Measurements from ENCODE around the gene SECISBP2.

DNA sequence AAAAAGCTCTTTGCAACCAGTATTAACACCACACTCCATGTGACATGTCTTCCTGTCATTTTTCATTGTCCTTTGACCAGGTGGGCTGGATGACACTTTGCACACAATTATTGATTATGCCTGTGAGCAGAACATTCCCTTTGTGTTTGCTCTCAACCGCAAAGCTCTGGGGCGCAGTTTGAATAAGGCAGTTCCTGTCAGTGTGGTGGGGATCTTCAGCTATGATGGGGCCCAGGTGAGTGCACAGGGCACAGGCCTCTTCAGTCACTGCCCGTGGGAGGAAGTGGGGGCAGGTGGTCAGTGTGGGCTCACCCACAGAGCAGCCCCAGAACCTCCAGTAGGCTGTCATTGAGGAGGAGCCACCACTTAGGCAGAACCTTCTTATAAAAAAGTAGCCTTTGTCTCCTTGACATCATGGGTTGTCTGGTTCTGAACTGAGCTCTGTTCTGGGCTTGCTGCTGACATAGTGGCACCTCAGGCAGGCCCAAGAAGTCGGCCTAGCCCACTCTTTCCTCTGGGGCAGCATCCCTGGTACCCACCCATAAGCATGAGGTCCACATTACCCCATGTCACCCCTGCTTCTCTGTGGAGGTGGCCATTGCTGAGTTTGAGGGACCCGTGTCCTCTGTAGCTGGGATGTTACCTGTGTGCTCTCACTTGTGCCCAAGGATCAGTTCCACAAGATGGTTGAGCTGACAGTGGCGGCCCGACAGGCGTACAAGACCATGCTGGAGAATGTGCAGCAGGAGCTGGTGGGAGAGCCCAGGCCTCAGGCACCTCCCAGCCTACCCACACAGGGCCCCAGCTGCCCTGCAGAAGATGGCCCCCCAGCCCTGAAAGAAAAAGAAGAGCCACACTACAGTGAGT lies 39.3 kb downstream of the SECISBP2 start:
- TF ChIP-seq, protein P1, sequence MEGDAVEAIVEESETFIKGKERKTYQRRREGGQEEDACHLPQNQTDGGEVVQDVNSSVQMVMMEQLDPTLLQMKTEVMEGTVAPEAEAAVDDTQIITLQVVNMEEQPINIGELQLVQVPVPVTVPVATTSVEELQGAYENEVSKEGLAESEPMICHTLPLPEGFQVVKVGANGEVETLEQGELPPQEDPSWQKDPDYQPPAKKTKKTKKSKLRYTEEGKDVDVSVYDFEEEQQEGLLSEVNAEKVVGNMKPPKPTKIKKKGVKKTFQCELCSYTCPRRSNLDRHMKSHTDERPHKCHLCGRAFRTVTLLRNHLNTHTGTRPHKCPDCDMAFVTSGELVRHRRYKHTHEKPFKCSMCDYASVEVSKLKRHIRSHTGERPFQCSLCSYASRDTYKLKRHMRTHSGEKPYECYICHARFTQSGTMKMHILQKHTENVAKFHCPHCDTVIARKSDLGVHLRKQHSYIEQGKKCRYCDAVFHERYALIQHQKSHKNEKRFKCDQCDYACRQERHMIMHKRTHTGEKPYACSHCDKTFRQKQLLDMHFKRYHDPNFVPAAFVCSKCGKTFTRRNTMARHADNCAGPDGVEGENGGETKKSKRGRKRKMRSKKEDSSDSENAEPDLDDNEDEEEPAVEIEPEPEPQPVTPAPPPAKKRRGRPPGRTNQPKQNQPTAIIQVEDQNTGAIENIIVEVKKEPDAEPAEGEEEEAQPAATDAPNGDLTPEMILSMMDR (IDR thresholded peaks at IDR 0.05; ENCODE audit: low read depth, low read length, missing input control) = no peak
- TF ChIP-seq MAX (IDR thresholded peaks at IDR 0.05) = peak; percentile 65
- peak in 1 of 2 donors; percentile 46 for TF ChIP-seq RAD21 (IDR thresholded peaks at IDR 0.05)
- no peak for TF ChIP-seq GABPA (IDR thresholded peaks at IDR 0.05 in 1 of 2, conservative IDR thresholded peaks at IDR 0.05 in 1 of 2)
- TF ChIP-seq, protein P2, sequence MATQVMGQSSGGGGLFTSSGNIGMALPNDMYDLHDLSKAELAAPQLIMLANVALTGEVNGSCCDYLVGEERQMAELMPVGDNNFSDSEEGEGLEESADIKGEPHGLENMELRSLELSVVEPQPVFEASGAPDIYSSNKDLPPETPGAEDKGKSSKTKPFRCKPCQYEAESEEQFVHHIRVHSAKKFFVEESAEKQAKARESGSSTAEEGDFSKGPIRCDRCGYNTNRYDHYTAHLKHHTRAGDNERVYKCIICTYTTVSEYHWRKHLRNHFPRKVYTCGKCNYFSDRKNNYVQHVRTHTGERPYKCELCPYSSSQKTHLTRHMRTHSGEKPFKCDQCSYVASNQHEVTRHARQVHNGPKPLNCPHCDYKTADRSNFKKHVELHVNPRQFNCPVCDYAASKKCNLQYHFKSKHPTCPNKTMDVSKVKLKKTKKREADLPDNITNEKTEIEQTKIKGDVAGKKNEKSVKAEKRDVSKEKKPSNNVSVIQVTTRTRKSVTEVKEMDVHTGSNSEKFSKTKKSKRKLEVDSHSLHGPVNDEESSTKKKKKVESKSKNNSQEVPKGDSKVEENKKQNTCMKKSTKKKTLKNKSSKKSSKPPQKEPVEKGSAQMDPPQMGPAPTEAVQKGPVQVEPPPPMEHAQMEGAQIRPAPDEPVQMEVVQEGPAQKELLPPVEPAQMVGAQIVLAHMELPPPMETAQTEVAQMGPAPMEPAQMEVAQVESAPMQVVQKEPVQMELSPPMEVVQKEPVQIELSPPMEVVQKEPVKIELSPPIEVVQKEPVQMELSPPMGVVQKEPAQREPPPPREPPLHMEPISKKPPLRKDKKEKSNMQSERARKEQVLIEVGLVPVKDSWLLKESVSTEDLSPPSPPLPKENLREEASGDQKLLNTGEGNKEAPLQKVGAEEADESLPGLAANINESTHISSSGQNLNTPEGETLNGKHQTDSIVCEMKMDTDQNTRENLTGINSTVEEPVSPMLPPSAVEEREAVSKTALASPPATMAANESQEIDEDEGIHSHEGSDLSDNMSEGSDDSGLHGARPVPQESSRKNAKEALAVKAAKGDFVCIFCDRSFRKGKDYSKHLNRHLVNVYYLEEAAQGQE (IDR thresholded peaks at IDR 0.05) = no peak
- TF ChIP-seq, protein P3, sequence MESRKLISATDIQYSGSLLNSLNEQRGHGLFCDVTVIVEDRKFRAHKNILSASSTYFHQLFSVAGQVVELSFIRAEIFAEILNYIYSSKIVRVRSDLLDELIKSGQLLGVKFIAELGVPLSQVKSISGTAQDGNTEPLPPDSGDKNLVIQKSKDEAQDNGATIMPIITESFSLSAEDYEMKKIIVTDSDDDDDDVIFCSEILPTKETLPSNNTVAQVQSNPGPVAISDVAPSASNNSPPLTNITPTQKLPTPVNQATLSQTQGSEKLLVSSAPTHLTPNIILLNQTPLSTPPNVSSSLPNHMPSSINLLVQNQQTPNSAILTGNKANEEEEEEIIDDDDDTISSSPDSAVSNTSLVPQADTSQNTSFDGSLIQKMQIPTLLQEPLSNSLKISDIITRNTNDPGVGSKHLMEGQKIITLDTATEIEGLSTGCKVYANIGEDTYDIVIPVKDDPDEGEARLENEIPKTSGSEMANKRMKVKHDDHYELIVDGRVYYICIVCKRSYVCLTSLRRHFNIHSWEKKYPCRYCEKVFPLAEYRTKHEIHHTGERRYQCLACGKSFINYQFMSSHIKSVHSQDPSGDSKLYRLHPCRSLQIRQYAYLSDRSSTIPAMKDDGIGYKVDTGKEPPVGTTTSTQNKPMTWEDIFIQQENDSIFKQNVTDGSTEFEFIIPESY (IDR thresholded peaks at IDR 0.05) = no peak
- no peak for TF ChIP-seq NR2F2 (IDR thresholded peaks at IDR 0.05)
- peak; percentile 59 for TF ChIP-seq SP1 (IDR thresholded peaks at IDR 0.05)

Data from liver (tissue), 3 donors.